CD4-positive, alpha-beta T cell treated with Interleukin-12 subunit alpha and Interleukin-12 subunit beta, for 1 hour (primary cell): ENCODE measurements around the gene VPS4A.

Experiments
- DNase-seq: peaks from one replicate; pipeline ENCODE4 v3.0.0-alpha.2; 2020

The VPS4A gene

DNA sequence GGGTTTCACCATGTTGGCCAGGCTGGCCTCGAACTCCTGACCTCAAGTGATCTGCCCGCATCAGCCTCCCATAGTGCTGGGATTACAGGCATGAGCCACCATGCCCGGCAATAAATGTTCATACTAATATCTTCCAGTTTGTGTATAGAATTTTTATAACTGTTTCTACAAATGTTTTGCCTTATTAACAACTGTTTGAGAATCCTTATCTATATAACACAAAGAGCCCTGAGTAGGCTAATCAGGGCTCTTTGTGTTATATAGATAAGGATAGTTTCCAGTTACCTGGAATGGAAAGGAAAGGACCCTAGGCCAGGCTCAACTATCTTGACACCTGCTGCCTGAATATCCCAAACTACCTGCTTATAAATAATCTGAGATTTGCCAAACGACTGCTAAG is 57.7 kb downstream of the VPS4A start:
- DNase-seq = no peak

DNA sequence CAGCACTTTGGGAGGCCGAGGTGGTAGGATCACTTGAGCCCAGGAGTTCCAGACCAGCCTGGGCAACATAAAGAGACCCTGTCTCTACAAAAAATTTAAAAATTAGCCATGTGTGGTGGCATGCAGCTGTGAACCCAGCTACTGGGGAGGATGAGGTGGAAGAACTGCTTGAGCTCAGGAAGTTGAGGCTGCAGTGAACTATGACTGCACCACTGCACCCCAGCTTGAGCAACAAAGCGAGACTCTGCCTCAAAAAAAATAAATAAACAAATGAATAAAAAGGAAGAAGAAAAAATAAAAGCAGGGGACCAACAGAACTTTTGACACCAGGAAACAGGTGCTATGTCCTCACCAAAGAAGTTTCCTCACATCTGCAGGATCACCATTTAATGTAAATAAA is 60.4 kb downstream of the VPS4A start:
- no peak for DNase-seq

DNA sequence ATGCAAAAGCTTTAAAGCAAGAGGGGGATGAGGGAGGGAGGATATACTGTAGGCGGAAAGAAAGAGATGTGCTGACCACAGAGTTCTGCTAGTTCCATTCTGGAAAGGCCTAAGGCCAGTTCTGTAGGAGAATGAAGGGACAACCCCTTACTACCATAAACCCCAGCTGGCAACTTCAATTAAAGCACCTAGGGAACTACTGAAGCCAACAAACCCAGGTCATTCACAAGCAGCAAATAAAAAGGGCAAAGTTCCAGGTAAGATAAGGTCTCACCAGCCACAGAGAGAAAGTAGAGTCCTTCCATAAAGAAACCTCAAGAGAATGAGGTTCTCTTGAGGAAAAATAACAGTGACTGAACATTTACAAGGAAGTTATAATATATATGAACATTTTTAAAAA is 61.9 kb downstream of the VPS4A start:
- DNase-seq = no peak
